Measurements from ENCODE around the gene CLASP1. TPM values are rescaled to one million over a fixed set of nuclear protein-coding genes. Genes with fewer than 3 reads are reported as not detected.

The CLASP1 gene
- total RNA-seq, 6 experiments from 2014 or later = 19.7 to 32.4 (median 24.1) TPM

GRCh38 chr2:121513597-121514333 lies 135.5 kb downstream of the CLASP1 start:
- H3K9me3 ChIP-seq = no peaks in the 10 kb centered on the region
- ATAC-seq (no peak), DNase-seq (no peak)
- peaks cover 0 to 32% (median 8%) of the 10 kb centered on the region in 4 donors for H3K36me3 ChIP-seq
- no peaks in the 10 kb centered on the region for H3K27me3 ChIP-seq
- H3K4me1 ChIP-seq = no peaks in the 10 kb centered on the region
- intact Hi-C loops (cut with DNase I) = no loop called here
- TF ChIP-seq CTCF (IDR thresholded peaks at IDR 0.05) (no peak), POLR2A (IDR thresholded peaks at IDR 0.05) (no peak)
- H3K4me3 ChIP-seq = no peak overlapping the region
- WGBS (ENCODE audit: insufficient coverage, low coverage, low lambda C conversion rate, missing lambda C conversion rate) = 89% methylated on average over 3 of the region's 3 CpGs
- no peak overlapping the region for H3K27ac ChIP-seq

GRCh38 chr2:121510857-121511256 lies 138.4 kb downstream of the CLASP1 start:
- Histone ChIP-seq H3K4me3 (no peak overlapping the region), H3K36me3 (peaks cover 0 to 20% (median 8%) of the 10 kb centered on the region in 4 donors), H3K27ac (no peak overlapping the region), H3K4me1 (no peaks in the 10 kb centered on the region), H3K27me3 (no peaks in the 10 kb centered on the region), H3K9me3 (no peaks in the 10 kb centered on the region)
- DNase-seq (no peak), ATAC-seq (no peak)
- 91% methylated on average over 1 of the region's 1 CpG for WGBS (ENCODE audit: insufficient coverage, low coverage, low lambda C conversion rate, missing lambda C conversion rate)
- intact Hi-C loops (cut with DNase I) = no loop called here
- TF ChIP-seq POLR2A (IDR thresholded peaks at IDR 0.05) (no peak), CTCF (IDR thresholded peaks at IDR 0.05) (no peak)

- Histone ChIP-seq H3K4me3 (no peak overlapping the region), H3K27ac (no peak overlapping the region), H3K9me3 (no peaks in the 10 kb centered on the region), H3K27me3 (no peaks in the 10 kb centered on the region), H3K36me3 (peaks cover 0 to 18% (median 6%) of the 10 kb centered on the region in 4 donors), H3K4me1 (no peaks in the 10 kb centered on the region)
- DNase-seq = no peak
- WGBS (ENCODE audit: insufficient coverage, low coverage, low lambda C conversion rate, missing lambda C conversion rate) = 100% methylated on average over 1 of the region's 1 CpG
- intact Hi-C loops (cut with DNase I) = no loop called here
- no peak for ATAC-seq
- TF ChIP-seq POLR2A (IDR thresholded peaks at IDR 0.05) (no peak), CTCF (IDR thresholded peaks at IDR 0.05) (no peak)
Measured at GRCh38 chr2:121506621-121507020, 142.6 kb downstream of the CLASP1 start.

- intact Hi-C loops (cut with DNase I) = no loop called here
- ATAC-seq = no peak
- 95% methylated on average over 4 of the region's 4 CpGs for WGBS (ENCODE audit: insufficient coverage, low coverage, low lambda C conversion rate, missing lambda C conversion rate)
Measured at GRCh38 chr2:121505986-121506586, 143.2 kb downstream of the CLASP1 start.

More at GRCh38 chr2:121505986-121506586, 143.2 kb downstream of the CLASP1 start:
- no peak overlapping the region for H3K27ac ChIP-seq
- H3K4me1 ChIP-seq = no peaks in the 10 kb centered on the region
- no peak for DNase-seq
- no peaks in the 10 kb centered on the region for H3K27me3 ChIP-seq
- TF ChIP-seq POLR2A (IDR thresholded peaks at IDR 0.05) (no peak), CTCF (IDR thresholded peaks at IDR 0.05) (no peak)
- H3K9me3 ChIP-seq = no peaks in the 10 kb centered on the region
- no peak overlapping the region for H3K4me3 ChIP-seq
- H3K36me3 ChIP-seq = peaks cover 0 to 21% (median 6%) of the 10 kb centered on the region in 4 donors
